HG03378 (cell line): ENCODE measurements around the gene DAD1.

Experiments used
- ATAC-seq: cut with Tn5 transposase; IDR thresholded peaks from one replicate; pipeline ENCODE4 v1.9.1; 2021; ENCODE audit warnings: mild to moderate bottlenecking, moderate library complexity; ENCODE audit not compliant: unreplicated experiment

Gene DAD1

DNA sequence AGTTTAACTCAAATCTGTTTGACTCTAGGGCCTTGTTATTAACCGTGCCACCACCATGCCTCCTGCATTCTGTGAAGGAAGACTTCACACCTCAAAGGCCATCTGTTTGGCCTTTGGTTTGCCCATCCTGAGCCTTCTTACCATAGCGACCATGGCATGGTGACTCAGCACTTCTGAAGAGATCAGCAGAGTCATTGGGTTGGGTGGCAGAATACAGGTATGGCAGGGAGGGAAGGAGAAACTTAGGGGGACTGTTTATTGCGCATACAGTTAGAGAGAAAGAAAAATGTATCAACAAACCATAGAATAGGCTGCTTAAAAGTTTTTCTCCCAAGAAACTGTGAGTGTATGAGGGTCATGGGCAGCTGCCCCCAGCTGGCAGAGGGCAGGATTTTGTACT lies 49.2 kb downstream of the DAD1 start:
- no peak for ATAC-seq

- ATAC-seq = no peak
These were observed 50.3 kb downstream of the DAD1 start for GRCh38 chr14:22538671-22539228.

- no peak for ATAC-seq
These were observed 51.4 kb downstream of the DAD1 start for GRCh38 chr14:22537436-22538310.

- ATAC-seq = peak; percentile 73
These were observed 52.1 kb downstream of the DAD1 start for GRCh38 chr14:22536853-22537338.

DNA sequence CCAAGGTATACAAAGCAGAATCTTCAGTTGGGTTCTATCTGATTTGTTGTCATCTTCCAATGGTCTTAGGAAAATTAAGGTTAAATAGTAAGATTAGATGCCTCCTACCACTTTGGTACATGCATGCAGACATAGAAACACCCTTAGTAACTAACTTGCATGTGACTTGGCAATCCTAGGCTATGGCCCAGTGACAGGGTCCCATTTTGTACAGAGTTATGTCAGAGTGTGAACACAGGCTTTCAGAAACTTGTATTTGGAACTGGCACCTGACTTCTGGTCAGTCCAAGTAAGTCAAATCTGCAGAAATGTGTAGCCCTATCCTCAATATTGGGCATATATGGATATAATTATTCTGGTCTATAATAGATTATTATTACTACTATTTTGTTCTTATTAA lies 53.1 kb downstream of the DAD1 start:
- ATAC-seq = no peak

DNA sequence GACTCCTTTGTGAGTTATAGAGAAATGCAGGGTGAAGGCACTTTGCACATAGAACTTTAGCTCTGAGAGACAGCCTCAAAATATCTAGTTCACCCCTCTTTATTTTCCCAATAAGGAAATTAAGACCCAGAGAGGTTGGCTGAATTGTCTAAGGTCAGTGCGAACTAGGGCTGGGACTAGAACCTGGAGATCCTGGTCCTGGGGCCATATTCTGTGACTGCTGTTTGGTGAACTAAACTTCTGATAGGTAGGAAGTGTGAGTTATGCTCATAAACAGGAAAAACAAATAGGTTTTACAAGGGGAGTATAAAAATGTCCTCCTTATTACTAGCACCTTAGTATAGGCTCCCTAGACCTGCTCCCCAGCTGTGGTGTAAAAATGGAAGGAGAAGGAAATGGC lies 53.9 kb downstream of the DAD1 start:
- no peak for ATAC-seq

- no peak for ATAC-seq
These were observed 54.5 kb downstream of the DAD1 start for GRCh38 chr14:22534547-22534946.

DNA sequence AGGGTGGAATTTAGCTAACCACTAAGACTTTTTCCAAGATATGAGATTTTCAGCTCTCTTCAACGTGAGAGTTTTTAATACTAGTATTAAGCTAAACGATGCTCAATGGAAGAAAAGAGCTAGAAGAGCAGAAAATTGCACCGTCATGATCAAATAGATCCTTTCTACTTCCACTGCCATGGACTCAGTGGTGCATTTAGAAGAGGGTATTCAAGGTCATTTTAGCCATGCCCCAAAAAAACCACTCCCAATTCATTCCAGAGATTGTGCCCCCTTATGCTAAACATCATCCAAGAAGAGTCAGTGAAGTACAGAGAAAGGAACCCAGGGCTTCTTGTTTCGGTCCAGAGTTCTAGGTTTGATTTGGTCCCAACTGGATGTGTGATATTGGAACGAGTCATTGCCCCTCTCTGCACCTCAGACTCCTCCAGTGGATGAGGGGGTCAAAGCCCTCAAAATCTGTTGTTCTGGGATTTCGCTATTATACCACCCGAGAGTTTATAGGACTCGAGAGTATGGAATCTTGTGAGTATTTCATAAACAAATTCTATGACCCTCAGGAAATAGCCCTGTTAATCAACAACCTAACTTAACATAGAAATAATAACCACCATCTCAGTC lies 55.2 kb downstream of the DAD1 start:
- ATAC-seq = no peak

DNA sequence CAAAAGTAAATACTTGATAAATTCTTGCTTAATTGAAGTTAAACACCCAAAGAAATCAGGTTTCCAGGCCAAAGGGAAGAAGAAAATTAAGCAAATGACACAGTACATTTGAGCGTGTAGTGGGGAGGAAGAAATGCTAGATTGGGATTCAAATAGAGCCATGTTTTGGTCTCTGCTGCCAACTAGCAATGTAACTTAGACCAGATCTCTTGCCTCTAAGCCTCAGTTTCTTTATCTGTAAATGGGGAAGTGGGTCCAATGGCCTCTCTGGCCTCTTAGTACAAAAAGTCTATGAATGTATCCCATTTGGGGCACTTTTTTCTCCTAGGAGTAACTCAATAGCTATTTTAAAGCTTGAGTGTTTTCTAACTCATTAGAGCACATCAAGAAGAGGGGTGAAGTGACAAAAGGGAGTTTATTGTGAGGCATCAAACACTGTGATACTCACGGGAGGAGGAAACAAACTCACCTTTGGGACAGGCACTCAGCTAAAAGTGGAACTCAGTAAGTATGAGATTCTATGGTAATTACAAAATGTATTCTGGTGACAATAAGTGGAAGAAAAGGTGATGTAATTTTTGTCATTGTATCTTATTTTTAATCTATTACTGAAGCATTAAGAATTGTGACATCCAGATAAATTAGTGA lies 55.8 kb downstream of the DAD1 start:
- no peak for ATAC-seq

DNA sequence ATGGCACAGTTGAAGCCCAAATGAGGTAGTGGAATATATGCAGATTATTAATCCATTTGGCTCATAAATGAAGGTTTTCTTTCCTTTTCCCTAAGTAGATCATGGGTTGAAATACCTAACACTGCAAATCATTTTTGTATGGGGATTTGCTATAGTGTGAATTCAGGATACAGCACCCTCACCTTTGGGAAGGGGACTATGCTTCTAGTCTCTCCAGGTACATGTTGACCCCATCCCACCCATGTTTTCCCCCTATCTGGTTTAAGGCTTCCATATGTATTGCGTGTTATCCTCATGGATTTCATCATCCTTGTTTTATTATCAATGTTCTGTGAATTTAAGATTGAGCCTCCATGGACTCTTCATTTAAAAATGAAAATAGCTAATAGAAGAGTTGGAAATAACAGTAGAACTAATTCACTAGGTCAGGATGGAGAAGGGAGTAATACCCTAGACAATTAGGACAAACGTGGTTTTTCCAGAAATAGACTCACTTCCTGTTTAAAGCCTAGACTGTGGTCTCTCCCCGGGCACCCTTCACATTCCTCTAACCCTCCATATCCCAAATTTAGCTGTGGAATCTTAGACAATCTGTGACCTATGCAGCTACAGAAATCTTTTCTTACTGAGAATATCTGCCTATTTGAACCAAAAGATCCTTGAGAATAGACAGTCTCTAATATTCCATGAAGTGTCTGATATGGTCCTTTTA lies 56.5 kb downstream of the DAD1 start:
- ATAC-seq = no peak

DNA sequence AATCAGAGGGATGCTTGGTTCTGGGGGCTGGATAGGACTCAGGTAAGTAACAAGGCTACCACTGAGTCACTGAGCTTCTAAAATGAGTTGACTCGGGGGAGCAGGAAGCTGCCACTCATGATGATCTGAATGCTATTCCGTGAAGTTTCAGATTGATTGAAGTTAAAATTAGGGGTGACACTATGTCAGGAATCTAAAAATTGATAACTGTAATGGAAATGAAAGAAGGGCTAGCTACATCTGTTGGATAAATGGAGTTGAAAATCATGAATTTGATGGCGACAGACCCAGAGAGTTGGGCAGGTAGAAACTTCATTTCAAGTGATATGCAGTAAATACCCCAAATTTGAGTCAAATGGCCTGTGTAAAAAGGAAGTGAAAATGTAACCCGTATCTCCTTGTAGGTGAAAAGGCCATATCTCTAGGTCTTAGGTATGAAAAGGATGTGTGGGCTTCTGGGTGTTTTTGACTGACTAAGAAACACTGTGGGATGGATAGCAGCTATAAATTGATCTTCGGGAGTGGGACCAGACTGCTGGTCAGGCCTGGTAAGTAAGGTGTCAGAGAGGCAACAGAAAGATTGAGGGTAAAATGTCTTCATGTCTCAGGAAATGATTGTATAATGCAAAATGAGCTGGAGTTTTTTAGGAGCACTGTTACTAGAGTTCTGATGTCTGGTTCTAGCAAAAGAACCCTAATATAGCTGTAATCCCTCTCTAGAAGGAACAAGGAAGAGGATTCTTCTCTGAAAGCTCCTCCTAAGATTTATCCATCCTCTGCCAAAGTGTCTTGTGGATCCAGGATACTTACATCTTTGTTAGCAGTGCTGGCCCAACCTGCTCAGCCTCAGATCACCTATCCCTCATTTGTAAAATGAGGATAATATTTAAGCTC lies 57.3 kb downstream of the DAD1 start:
- peak; percentile 63 for ATAC-seq

DNA sequence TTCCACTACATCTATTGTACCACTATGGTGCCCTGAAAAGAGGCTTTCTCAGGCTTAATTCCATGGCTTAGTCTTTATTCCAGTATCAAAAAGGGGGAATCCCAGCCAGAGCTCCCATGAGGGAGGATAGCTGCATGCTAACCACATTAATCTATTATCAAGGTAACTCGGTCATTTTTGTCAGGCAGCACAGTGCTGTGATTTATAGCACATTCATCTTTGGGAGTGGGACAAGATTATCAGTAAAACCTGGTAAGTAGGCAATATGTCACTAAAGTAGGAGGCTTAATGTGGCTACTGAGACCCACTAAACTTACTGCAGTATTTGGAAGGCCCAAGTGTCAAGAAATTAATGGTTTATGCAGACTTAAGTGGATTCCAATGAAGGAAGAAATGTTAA lies 58.9 kb downstream of the DAD1 start:
- ATAC-seq = no peak

- no peak for ATAC-seq
These were observed 62.3 kb downstream of the DAD1 start for GRCh38 chr14:22526744-22527143.

DNA sequence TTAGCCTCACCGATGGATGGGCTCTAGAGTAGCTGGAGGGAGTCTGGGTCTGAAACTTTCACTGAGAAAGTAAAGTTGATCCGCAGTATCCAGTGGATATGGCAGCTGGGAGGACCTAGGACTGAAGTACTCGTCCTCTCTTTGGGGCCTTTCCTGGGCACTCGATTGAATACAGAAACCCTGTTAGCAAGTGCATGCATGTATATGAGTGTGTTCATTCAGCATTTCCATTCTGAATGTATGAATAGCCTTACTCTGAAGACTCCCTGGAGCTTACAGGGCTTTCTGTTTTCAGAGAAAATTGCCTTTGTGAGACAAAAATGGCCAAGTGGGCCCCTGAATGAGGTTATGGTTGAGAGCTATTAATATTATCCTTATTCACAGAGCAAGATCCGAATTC lies 62.8 kb downstream of the DAD1 start:
- no peak for ATAC-seq

DNA sequence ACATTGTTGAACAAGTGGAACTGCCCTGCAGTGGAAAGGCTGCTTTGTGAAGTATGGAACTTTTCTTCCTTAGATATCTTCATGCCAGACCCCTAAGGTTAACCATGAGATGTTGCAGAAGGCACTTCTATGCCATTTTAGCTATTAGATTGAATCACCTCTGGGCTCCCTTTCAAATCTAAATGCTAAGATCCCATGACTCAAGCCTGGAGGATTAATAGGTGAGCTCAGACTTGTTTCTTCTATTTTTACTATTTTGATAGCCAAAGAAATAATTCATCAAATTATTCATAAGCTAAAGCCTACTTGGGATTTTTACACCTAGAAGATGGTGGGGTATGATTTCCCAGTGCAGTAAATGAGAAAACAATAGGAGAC lies 64.3 kb downstream of the DAD1 start:
- ATAC-seq = no peak

GRCh38 chr14:22524115-22524783 lies 64.8 kb downstream of the DAD1 start:
- no peak for ATAC-seq

DNA sequence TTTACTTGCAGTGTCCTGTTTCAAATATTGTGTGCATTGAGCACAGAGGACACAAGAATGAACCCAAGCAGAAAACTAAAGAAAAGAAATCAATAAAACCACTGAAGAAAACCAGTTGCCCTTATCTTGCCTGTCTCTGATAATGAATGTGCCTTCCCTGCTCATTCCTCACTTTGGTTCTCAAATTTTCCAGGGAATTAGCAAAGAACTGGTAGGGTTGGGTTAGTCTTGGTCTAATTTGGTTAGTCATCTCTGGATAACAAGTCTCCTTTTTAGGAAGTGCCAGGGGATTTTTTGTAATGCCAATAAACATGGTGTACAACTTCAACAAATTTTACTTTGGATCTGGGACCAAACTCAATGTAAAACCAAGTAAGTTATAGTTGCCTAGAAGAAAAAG lies 65.7 kb downstream of the DAD1 start:
- no peak for ATAC-seq

- ATAC-seq = no peak
These were observed 66.5 kb downstream of the DAD1 start for GRCh38 chr14:22522466-22522957.
